Right renal cortex interstitium (tissue), 3 donors: ENCODE results near the gene MRFAP1L1. TPM values are rescaled to one million over a fixed set of nuclear protein-coding genes. Genes with fewer than 3 reads are reported as not detected.

Experiments
- DNase-seq, 3 donors: peaks; one replicate each; pipeline ENCODE4 v3.0.0-alpha.2; 2013; ENCODE audit warnings: low read depth in 3 of 3, low spot score in 2 of 3
- polyA plus RNA-seq, 3 donors: library from polyadenylated mRNA; unstranded; fragments of 120-200 nt; gene quantifications; one replicate each; pipeline ENCODE4 v1.2.1, GENCODE V29; 2013; ENCODE audit not compliant: insufficient read length in 3 of 3

MRFAP1L1 gene
- polyA plus RNA-seq, 3 donors, result 147 to 161 (median 159) TPM

DNA sequence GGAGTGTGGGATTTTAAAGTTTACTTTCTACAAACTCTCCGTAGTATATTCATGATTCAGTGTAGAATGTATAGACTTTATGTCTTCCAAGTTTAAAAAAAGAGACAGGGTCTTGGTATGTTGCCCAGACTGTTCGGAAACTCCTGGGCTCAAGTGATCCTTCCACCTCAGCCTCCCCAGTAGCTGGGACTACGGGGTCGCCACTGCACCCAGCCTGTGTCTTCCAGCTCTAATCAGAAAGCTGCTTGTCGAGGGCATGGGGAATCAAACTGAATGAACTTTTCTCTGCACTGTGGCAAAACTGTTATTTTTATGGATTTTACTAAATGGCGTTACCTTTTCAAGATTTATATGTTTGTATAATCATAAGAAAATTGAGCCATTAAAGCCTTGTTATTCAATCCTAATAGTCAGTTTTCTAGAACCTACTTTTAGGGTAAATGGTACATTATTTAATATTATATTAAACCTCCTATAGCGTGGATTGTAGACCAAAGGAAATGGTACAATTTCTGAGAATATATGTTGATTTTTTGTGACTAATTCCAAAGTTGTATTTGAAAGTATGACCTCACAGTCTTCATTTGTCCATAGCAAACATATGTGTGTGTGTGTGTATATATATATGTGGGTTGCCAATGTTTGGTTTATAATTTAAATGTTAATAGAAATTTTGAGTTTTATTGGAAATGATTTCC lies 7.4 kb upstream of the MRFAP1L1 start:
- DNase-seq, result no peak

DNA sequence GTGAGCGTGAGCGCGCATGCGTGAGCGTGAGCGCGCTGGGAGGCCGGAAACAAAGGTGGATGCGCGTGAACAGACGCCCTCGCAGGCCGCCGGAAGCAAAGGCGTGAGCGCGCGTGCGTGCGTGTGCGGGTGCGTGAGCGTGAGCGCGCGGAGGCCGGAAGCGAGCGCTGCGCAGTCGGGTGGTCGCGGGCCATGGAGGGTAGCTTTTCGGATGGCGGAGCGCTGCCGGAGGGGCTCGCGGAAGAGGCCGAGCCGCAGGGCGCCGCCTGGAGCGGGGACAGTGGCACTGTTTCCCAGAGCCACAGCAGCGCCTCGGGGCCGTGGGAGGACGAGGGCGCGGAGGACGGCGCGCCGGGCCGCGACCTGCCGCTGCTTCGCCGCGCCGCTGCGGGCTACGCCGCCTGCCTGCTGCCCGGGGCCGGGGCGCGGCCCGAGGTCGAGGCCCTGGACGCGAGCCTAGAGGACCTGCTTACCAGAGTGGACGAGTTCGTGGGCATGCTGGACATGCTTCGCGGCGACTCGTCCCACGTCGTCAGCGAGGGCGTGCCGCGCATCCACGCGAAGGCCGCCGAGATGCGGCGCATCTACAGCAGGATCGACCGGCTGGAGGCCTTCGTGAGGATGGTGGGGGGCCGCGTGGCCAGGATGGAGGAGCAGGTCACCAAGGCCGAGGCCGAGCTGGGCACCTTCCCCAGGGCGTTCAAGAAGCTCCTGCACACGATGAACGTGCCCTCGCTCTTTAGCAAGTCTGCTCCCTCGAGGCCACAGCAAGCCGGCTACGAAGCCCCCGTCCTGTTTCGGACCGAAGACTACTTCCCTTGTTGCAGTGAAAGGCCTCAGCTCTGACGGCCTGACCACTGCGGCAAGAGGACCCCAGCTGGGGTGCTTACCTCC lies 6.6 kb upstream of the MRFAP1L1 start, which contains the start of gene BLOC1S4:
Gene BLOC1S4, plus strand, starts transcription at position 157 of the 894 bp plus-strand sequence. Its CDS starts 36 bp downstream, at position 193.
- DNase-seq, result peak; percentile 83 to 90 (median 86)

DNA sequence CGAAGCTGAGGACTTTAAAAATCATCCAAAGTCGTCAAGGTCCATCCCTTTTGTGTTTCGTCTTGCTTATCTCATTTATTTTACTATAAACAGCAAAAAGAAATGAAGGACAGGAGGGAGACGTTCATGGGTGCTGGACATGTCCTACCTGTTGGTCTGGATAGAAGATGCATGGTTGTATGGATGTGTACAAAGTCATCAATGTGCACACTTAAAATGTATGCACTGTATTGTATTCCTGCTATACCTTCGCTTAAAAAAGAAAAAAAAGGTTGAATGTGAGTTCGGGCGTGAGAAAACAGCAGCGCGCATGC lies 6.0 kb upstream of the MRFAP1L1 start:
- no peak for DNase-seq

DNA sequence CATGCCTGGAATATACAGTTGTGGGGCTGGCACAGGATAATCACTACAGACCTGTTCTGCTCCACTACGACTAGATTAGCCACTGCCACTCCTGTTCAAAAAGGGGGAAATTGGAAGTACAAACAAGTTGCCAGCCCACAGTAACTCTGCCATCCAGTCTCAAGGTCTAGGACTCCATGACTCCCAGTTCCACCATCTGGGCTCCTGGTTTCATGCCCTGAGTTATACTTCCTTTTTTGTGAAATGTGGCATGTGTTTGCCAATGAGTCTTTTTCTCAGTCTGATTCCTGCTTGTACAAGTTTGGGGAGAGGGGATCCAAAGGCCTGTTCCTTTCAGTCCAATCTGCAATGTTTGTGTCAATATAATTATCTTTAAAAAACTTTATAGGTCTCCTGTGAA lies 5.3 kb upstream of the MRFAP1L1 start:
- no peak for DNase-seq

DNA sequence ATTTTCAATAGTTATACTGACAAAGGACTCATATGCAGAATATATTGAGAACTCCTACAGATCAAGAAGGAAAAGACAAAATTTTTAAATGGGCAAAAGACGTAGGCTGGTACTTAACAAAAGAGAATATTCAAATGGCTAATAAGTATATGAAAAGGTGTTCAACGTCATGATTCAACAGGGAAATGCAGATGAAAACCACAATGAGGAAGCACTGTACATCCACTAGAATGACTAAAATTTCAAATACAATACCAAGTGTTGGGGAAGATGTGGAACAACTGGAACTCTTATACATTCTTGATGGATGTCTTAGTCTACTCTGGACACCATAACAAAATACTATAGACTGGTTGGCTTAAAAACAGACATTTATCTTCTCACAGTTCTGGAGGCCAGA lies 1.3 kb upstream of the MRFAP1L1 start:
- DNase-seq, result no peak

DNA sequence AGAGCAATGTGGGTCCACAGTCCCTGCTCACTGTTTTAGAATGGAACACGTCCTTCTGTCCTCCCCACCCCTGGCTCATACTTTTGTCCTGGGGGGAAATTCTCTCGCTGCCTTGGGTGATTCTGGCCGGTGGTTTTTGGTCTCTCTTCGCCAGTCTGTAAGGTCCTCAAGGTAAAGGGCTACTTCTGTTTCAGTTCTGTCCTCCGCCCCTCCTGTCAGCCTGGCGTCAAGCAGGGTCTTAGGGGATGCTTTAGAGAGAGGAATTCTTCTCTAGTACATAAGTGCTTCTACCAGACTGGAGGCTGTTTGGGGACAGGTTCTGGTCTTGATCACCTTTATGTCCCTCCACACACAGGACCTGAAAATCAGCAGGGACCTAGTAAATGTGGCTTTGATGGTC lies 617 bp upstream of the MRFAP1L1 start:
- DNase-seq, result no peak

- no peak for DNase-seq
Measured at GRCh38 chr4:6706173-6706572, 3.5 kb downstream of the MRFAP1L1 start.

DNA sequence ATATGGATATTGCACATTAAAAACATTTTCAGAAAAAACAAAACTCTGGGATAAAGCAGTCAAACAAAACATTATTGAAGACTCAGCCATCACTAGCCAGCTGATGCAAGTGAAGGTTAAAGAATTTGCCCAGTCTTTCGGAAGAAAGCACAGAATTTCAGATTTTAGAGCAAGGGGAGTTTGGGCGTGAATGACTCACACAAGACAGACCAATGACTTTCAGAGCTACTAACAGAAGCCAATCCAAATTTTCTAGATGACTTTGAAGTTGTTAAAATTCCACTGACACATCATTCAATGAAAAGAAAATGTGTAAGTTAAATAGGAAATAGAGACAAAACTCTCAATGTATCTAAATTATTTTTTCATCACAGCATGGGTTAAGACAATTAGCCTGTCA lies 4.0 kb downstream of the MRFAP1L1 start:
- DNase-seq, result no peak

DNA sequence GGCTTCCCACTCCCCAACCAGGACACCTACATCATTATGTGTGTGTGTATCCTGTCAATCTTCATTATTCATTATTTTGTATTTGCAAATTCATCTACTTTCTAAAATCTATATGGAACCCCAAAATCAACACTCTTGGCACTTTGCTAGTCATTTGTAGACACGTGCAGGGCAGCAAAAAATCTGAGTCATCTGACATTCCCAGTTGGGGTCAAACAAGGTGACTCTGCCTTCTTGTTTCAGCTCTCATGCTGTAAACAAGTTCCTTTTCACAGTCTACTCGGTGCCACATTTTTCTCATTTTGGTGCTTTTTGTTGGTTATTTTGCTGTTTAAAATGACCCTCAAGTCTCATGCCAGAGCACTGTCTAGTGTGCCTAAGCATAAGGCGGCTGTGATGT lies 5.9 kb downstream of the MRFAP1L1 start:
- no peak for DNase-seq

- no peak for DNase-seq
Measured at GRCh38 chr4:6702761-6703160, 6.9 kb downstream of the MRFAP1L1 start.

- no peak for DNase-seq
Measured at GRCh38 chr4:6701371-6701770, 8.3 kb downstream of the MRFAP1L1 start.

DNA sequence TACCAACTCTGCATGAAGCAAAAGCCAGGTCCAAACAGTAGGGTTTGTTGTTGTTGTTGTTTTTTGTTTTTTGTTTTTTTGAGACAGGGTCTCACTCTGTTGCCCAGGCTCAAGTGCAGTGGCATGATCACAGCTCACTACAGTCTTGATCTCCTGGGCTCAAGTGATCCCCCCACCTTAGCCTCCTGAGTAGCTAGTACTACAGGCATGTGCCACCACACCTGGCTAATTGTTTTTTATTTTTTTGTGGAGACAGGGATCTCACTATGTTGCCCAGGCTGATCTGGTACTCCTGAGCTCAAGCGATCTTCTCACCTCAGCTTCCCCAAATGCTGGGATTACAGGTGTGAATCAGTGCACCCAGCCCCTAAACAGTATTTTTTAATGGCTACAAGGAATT lies 9.8 kb downstream of the MRFAP1L1 start:
- DNase-seq, result no peak

GRCh38 chr4:6699388-6699787 lies 10.3 kb downstream of the MRFAP1L1 start:
- DNase-seq, result no peak

- DNase-seq, result no peak
Measured at GRCh38 chr4:6697131-6697530, 12.5 kb downstream of the MRFAP1L1 start.

- DNase-seq, result no peak
Measured at GRCh38 chr4:6696611-6697010, 13.1 kb downstream of the MRFAP1L1 start.

GRCh38 chr4:6695660-6696610 lies 13.7 kb downstream of the MRFAP1L1 start:
- DNase-seq, result no peak

DNA sequence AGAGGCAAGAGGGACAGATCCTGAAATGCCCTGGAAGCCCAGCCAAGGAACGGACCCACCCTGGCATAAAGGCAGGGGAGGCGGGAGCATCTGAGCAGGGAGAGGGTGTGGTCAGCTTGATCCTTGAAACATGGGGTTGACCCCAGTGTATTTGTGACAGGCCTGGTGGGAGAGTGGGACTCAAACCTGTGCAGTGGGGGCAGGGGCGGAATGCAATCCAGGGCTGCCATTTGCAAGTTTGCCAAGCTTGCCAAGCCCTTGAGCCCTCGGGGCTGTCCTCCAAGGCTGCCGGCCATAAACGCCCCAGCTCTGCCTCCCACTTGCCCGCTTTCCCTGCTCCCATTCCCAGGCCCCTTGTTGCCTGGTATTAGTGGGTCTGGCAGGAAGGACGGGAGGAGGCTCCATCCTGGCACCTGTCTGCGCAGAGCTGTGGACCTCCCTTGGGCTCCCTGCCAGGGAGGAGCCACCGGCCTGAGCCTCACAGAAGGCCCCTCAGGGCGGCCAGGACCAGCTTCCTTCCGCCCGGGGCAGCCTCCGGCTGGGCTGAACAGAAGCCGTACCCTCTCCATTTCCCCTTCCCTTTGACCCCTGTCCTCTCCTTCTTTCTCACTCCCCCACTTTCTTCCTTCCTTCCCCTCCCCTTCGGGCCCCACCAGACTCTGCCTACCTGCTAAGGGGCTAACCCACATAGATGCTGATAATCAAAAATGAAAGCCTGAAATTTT lies 15.3 kb downstream of the MRFAP1L1 start:
- DNase-seq, result no peak

- DNase-seq, result no peak
Measured at GRCh38 chr4:6693231-6694176, 16.2 kb downstream of the MRFAP1L1 start, which contains the start of gene S100P. Gene S100P (plus strand): TSS chr4:6693878. CDS start chr4:6693933, 55 bp downstream.

- DNase-seq, result peak in 1 of 3 donors; percentile 31
Measured at GRCh38 chr4:6692806-6693205, 16.9 kb downstream of the MRFAP1L1 start.
